Measurements from ENCODE around the gene ZNF394.

ZNF394 gene

DNA sequence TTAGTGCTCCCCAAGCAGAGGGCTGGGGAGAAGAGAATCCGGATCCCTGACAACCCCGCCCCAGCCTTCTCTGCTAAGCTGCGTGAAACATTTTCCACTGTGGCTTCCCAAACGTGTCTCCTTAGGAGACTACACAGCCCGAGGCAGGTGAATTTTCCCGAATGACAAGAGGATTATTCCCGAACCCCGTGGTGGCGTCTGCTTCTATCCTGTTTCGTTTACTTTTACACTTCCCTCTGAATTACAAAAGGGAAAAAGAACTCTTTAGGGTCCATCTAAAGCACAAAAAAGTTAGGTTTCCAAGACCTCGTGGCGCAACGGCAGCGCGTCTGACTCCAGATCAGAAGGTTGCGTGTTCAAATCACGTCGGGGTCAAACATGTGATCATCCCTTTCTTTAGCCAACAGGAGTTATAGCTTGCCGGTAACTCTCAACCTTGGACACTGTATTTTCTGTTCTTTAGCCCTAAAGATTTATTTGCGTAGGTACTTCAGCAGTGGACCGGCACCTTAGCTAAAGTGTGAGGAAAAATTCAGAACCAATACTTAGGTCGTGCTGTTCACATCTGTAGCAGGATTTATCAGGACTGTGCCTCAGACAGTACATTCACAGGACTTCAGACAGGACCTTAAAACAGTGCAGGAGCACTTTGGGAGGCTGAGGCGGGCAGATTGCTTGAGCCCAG is 30.6 kb downstream of the ZNF394 start:
- Histone ChIP-seq H3K36me3 (ENCODE audit: control insufficient read depth, insufficient read depth, low read length) (no peaks in the 10 kb centered on the region), H3K9me3 (ENCODE audit: control insufficient read depth, low read length) (no peaks in the 10 kb centered on the region), H3K4me3 (ENCODE audit: insufficient read depth, low read depth, low read length, poor library complexity, severe bottlenecking) (no peak overlapping the region), H3K4me1 (ENCODE audit: control insufficient read depth, insufficient read depth, low read length, poor library complexity, severe bottlenecking) (peaks cover 17% of the 10 kb centered on the region), H3K27ac (ENCODE audit: insufficient read depth, low read length, poor library complexity, severe bottlenecking) (no peak overlapping the region), H3K27me3 (replicated peaks; ENCODE audit: control insufficient read depth, insufficient read depth, low read length, poor library complexity, severe bottlenecking) (no peaks in the 10 kb centered on the region)
- no peak for DNase-seq

DNA sequence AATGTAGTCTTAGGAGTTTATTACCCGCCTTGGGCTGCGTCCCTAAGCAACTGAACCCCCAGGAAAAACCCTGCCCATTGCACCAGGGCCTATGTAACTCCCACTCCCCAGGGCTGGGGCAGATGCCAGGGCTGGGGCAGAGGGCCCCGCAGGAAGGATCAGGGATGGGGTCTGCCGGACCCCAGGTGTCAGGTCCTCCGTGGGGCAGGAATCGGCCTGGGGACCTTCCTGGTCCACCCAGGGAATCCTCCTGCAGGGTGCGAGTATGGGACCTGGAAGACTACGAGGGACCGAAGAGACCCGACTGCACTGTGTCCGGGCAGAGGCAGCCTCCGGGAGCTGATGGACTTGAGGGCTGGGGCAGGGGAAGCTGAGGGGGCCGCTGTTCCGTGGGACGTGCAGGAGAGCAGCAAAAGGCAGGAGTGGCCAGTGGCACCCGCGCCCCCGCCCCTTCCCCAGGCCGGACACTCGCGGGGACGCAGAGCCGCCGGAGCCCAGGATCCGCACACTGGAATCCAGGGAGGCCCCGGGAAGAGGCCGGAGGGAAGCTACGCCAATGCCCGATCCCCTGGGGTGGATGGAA is 31.7 kb downstream of the ZNF394 start:
- Histone ChIP-seq H3K9me3 (ENCODE audit: control insufficient read depth, low read length) (no peaks in the 10 kb centered on the region), H3K36me3 (ENCODE audit: control insufficient read depth, insufficient read depth, low read length) (peaks cover 4% of the 10 kb centered on the region), H3K27me3 (replicated peaks; ENCODE audit: control insufficient read depth, insufficient read depth, low read length, poor library complexity, severe bottlenecking) (no peaks in the 10 kb centered on the region), H3K4me1 (ENCODE audit: control insufficient read depth, insufficient read depth, low read length, poor library complexity, severe bottlenecking) (peaks cover 17% of the 10 kb centered on the region), H3K27ac (ENCODE audit: insufficient read depth, low read length, poor library complexity, severe bottlenecking) (no peak overlapping the region), H3K4me3 (ENCODE audit: insufficient read depth, low read depth, low read length, poor library complexity, severe bottlenecking) (no peak overlapping the region)
- no peak for DNase-seq

DNA sequence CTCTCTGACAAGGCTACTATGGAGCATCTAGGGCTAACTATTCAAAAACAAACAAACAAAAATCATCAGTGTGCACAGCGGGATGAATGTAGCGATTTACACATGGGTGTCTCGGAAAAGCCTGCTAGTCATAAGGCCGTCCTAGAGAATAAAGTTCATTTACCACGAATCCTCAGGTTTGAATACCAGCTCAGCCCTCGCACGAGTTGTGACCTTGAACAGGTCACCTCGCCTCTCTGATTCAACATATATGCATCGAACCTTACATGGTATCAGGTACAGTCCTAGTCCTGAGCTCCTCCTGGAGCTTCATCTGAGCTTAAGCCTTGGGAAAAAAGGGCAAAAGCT is 34.7 kb downstream of the ZNF394 start:
- no peak for DNase-seq
- no peaks in the 10 kb centered on the region for H3K27me3 ChIP-seq (replicated peaks; ENCODE audit: control insufficient read depth, insufficient read depth, low read length, poor library complexity, severe bottlenecking)
- H3K4me1 ChIP-seq (ENCODE audit: control insufficient read depth, insufficient read depth, low read length, poor library complexity, severe bottlenecking) = peaks cover 19% of the 10 kb centered on the region
- peaks cover 10% of the 10 kb centered on the region for H3K36me3 ChIP-seq (ENCODE audit: control insufficient read depth, insufficient read depth, low read length)
- H3K9me3 ChIP-seq (ENCODE audit: control insufficient read depth, low read length) = no peaks in the 10 kb centered on the region
- H3K27ac ChIP-seq (ENCODE audit: insufficient read depth, low read length, poor library complexity, severe bottlenecking) = peak overlapping the region; percentile 82
- peak overlapping the region; percentile 97 for H3K4me3 ChIP-seq (ENCODE audit: insufficient read depth, low read depth, low read length, poor library complexity, severe bottlenecking)

DNA sequence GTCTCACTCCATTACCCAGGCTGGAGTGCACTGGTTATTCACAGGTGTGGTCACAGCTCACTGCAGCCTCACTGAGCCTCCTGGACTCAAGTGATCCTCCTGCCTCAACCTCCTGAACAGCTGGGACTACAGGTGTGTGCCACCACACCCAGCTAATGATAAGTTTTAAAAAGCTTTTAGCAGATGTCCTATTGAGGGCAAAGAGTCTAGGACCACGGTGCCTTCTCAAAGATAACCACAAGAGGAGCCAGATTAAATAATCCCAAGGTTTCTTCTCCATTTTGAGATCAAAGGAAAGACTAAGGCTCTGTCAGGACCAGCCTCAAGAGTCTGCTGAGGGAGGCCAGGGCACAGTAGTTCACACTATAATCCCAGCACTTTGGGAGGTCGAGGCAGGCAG is 38.9 kb downstream of the ZNF394 start:
- Histone ChIP-seq H3K9me3 (ENCODE audit: control insufficient read depth, low read length) (no peaks in the 10 kb centered on the region), H3K36me3 (ENCODE audit: control insufficient read depth, insufficient read depth, low read length) (peaks cover 46% of the 10 kb centered on the region), H3K27ac (ENCODE audit: insufficient read depth, low read length, poor library complexity, severe bottlenecking) (no peak overlapping the region), H3K4me3 (ENCODE audit: insufficient read depth, low read depth, low read length, poor library complexity, severe bottlenecking) (no peak overlapping the region), H3K4me1 (ENCODE audit: control insufficient read depth, insufficient read depth, low read length, poor library complexity, severe bottlenecking) (peaks cover 16% of the 10 kb centered on the region), H3K27me3 (replicated peaks; ENCODE audit: control insufficient read depth, insufficient read depth, low read length, poor library complexity, severe bottlenecking) (no peaks in the 10 kb centered on the region)
- DNase-seq = no peak

DNA sequence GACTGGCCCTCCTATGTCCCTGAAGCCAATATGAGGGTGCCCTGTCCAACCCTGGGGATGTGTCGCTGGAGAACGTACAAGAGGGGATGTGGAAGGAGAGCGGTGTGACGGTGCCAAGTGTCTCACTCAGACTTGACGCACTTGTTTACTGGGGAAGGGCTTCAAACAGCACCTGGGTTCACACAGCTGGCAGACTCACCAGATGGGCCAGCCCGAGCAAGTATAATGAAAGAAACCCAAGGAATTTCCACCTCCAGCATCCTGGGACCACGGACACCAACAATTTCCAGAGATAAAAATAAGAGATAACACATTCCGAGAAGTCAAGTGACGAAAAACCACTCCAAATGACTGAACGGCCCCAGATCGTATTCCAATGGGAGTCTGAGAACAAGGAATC is 39.4 kb downstream of the ZNF394 start:
- DNase-seq = no peak
- H3K4me3 ChIP-seq (ENCODE audit: insufficient read depth, low read depth, low read length, poor library complexity, severe bottlenecking) = no peak overlapping the region
- H3K27ac ChIP-seq (ENCODE audit: insufficient read depth, low read length, poor library complexity, severe bottlenecking) = no peak overlapping the region
- H3K27me3 ChIP-seq (replicated peaks; ENCODE audit: control insufficient read depth, insufficient read depth, low read length, poor library complexity, severe bottlenecking) = no peaks in the 10 kb centered on the region
- H3K9me3 ChIP-seq (ENCODE audit: control insufficient read depth, low read length) = no peaks in the 10 kb centered on the region
- peaks cover 50% of the 10 kb centered on the region for H3K36me3 ChIP-seq (ENCODE audit: control insufficient read depth, insufficient read depth, low read length)
- H3K4me1 ChIP-seq (ENCODE audit: control insufficient read depth, insufficient read depth, low read length, poor library complexity, severe bottlenecking) = peaks cover 13% of the 10 kb centered on the region

DNA sequence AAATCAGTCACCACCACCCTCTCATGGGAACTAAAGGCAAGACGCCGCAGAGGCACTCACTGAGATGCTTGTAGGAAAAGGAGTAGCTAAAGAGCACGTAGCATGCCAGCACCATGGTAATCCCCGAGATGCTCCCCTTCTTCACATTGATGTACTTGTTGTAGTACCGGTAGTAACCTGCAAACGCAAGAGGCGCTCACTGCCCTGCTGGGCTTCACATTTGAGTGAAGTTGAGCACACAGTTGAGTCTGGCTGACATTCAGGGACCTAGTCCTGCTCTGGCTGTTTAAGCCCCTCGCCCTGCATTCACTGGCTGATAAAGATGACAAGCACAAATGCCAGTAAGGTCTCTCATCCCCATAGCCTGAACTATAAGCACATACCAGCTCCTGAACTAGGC is 41.0 kb downstream of the ZNF394 start:
- no peaks in the 10 kb centered on the region for H3K27me3 ChIP-seq (replicated peaks; ENCODE audit: control insufficient read depth, insufficient read depth, low read length, poor library complexity, severe bottlenecking)
- H3K9me3 ChIP-seq (ENCODE audit: control insufficient read depth, low read length) = no peaks in the 10 kb centered on the region
- peaks cover 64% of the 10 kb centered on the region for H3K36me3 ChIP-seq (ENCODE audit: control insufficient read depth, insufficient read depth, low read length)
- H3K4me3 ChIP-seq (ENCODE audit: insufficient read depth, low read depth, low read length, poor library complexity, severe bottlenecking) = no peak overlapping the region
- H3K4me1 ChIP-seq (ENCODE audit: control insufficient read depth, insufficient read depth, low read length, poor library complexity, severe bottlenecking) = peaks cover 2% of the 10 kb centered on the region
- DNase-seq = no peak
- H3K27ac ChIP-seq (ENCODE audit: insufficient read depth, low read length, poor library complexity, severe bottlenecking) = no peak overlapping the region

DNA sequence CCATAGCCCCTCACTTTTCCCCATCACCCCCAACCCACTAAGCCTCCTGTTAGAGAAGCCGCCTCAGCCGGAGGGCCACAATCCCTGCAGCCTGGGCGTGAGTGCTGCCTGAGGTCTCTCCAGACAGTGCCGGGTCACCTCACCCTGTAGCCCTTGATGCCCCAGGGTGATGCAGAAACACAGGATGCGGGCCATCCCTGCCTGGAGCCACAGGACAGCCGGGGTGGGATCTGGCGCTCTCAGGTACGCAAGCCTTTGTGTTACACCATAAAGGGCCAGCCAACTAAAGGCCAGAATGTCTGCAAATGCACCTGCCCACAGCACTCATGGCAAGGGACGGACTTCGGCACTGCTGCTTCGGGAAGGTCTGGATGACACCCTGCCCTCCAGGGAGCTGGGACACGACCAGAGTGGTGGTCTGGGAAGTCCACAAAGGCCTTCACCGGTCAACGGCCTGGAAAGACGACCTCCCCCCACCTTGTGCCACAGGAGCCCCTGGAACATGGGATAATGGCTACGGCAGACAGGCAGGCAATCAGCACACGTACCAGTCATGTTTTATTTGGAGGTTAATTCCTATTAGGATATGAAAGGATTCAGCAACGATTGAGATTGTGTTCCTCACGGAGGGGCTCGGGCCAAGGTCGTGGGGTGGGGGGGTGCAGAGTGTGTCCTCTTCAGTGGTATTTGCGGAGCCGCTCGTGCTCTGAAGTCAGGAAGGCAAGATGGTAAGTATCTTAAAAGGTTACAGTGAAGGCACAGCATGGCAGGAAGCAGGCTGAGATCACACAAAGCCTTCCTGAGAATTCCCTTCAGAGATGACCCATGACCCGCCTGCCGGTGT is 42.2 kb downstream of the ZNF394 start:
- H3K9me3 ChIP-seq (ENCODE audit: control insufficient read depth, low read length) = no peaks in the 10 kb centered on the region
- H3K4me3 ChIP-seq (ENCODE audit: insufficient read depth, low read depth, low read length, poor library complexity, severe bottlenecking) = no peak overlapping the region
- H3K4me1 ChIP-seq (ENCODE audit: control insufficient read depth, insufficient read depth, low read length, poor library complexity, severe bottlenecking) = peaks cover under 1% of the 10 kb centered on the region
- no peaks in the 10 kb centered on the region for H3K27me3 ChIP-seq (replicated peaks; ENCODE audit: control insufficient read depth, insufficient read depth, low read length, poor library complexity, severe bottlenecking)
- no peak overlapping the region for H3K27ac ChIP-seq (ENCODE audit: insufficient read depth, low read length, poor library complexity, severe bottlenecking)
- peaks cover 70% of the 10 kb centered on the region for H3K36me3 ChIP-seq (ENCODE audit: control insufficient read depth, insufficient read depth, low read length)
- DNase-seq = no peak

DNA sequence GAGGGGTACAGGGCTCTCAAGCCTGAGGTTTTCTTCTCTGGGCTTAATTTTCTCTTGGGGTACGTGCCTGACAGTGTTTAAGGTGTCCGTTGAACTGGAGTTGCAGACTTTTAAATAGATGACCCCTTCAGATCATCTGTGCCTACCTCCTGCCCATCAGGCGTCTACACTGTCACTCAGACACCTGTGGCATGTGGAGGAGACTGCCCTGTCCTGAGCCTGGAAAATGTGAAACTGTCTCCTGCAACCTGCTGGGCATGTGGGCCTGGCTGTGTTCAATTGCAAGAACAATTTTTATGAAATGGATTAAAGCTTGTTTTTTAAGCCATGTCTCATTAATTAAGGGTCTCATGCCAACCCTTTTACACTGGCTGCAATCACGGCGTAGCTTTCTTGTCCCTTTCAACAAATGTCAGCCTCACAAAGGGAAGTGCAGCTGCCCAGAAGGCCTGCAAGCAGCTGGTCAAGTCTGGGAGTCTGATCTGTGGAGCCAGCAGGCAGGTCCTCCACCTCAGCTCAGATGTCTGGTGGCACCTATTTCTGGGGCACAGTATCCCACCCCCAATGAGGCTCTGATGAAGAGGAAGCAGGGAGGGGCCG is 42.9 kb downstream of the ZNF394 start:
- H3K4me1 ChIP-seq (ENCODE audit: control insufficient read depth, insufficient read depth, low read length, poor library complexity, severe bottlenecking) = no peaks in the 10 kb centered on the region
- H3K36me3 ChIP-seq (ENCODE audit: control insufficient read depth, insufficient read depth, low read length) = peaks cover 76% of the 10 kb centered on the region
- no peaks in the 10 kb centered on the region for H3K27me3 ChIP-seq (replicated peaks; ENCODE audit: control insufficient read depth, insufficient read depth, low read length, poor library complexity, severe bottlenecking)
- no peak overlapping the region for H3K4me3 ChIP-seq (ENCODE audit: insufficient read depth, low read depth, low read length, poor library complexity, severe bottlenecking)
- H3K9me3 ChIP-seq (ENCODE audit: control insufficient read depth, low read length) = no peaks in the 10 kb centered on the region
- no peak overlapping the region for H3K27ac ChIP-seq (ENCODE audit: insufficient read depth, low read length, poor library complexity, severe bottlenecking)
- no peak for DNase-seq

DNA sequence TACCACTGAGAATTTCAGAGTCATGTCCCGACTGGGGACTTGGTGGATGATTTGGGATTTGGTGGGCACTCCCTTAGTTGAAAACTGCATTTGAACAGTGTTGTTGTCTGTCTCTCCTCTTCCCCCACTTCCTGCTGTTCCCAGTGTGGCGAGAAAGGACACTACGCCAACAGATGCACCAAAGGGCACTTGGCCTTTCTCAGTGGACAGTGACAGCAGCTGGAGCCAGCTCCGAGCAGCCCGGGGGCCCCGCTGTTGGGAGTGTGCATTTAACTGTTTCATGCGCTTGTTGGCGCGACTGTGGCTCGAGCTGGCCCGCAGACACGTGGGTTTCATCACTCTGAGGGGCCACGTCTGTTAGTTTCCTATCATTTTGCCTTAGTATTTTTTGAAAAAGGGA is 43.8 kb downstream of the ZNF394 start:
- Histone ChIP-seq H3K36me3 (ENCODE audit: control insufficient read depth, insufficient read depth, low read length) (peaks cover 77% of the 10 kb centered on the region), H3K4me1 (ENCODE audit: control insufficient read depth, insufficient read depth, low read length, poor library complexity, severe bottlenecking) (no peaks in the 10 kb centered on the region), H3K9me3 (ENCODE audit: control insufficient read depth, low read length) (no peaks in the 10 kb centered on the region), H3K4me3 (ENCODE audit: insufficient read depth, low read depth, low read length, poor library complexity, severe bottlenecking) (no peak overlapping the region), H3K27ac (ENCODE audit: insufficient read depth, low read length, poor library complexity, severe bottlenecking) (no peak overlapping the region), H3K27me3 (replicated peaks; ENCODE audit: control insufficient read depth, insufficient read depth, low read length, poor library complexity, severe bottlenecking) (no peaks in the 10 kb centered on the region)
- no peak for DNase-seq

DNA sequence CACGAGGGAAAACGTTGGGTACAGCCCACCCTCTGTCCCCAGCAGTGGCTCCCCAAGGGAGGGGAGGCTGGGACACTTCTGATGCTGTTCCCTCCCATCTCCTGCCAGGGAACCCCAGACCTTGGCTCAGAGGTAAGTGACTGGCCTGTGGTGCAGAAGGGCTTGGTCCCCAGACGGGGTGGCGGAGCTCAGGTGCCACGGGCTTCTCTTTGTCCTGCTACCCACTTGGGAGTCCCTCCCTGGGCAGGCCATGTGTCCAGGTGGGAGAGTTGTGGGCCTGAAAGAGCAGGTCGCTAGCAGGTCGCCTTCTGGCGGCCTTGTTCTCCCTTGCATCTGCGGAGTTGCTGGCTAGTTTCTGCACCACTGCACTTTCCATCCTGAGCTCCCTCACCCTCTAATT is 44.2 kb downstream of the ZNF394 start:
- peaks cover 77% of the 10 kb centered on the region for H3K36me3 ChIP-seq (ENCODE audit: control insufficient read depth, insufficient read depth, low read length)
- H3K9me3 ChIP-seq (ENCODE audit: control insufficient read depth, low read length) = no peaks in the 10 kb centered on the region

More for the DNA sequence above, 44.2 kb downstream of the ZNF394 start:
- Histone ChIP-seq H3K4me1 (ENCODE audit: control insufficient read depth, insufficient read depth, low read length, poor library complexity, severe bottlenecking) (no peaks in the 10 kb centered on the region), H3K4me3 (ENCODE audit: insufficient read depth, low read depth, low read length, poor library complexity, severe bottlenecking) (no peak overlapping the region), H3K27ac (ENCODE audit: insufficient read depth, low read length, poor library complexity, severe bottlenecking) (no peak overlapping the region), H3K27me3 (replicated peaks; ENCODE audit: control insufficient read depth, insufficient read depth, low read length, poor library complexity, severe bottlenecking) (no peaks in the 10 kb centered on the region)
- DNase-seq = no peak

Measured in effector memory CD4-positive, alpha-beta T cell (primary cell).